Middle frontal gyrus (tissue), 1 donor: ENCODE data around the gene EEF1AKMT4.
A peak's percentile ranks its signal among the peaks of the same experiment; 100 is the strongest.

Experiments used
- DNase-seq: peaks from one replicate; pipeline ENCODE4 v3.0.0-alpha.2; 2015; ENCODE audit warnings: low spot score; ENCODE audit errors: extremely low spot score

The EEF1AKMT4 gene

GRCh38 chr3:184298759-184299487, 49.5 kb downstream of the EEF1AKMT4 start, which contains the start of gene PSMD2:
PSMD2 (plus strand) TSS chr3:184299241; CDS start chr3:184299267, 26 bp downstream.
- peak; percentile 88 for DNase-seq

- DNase-seq, result no peak
These were observed 50.3 kb downstream of the EEF1AKMT4 start for GRCh38 chr3:184299488-184300377.

GRCh38 chr3:184300378-184300720, 50.9 kb downstream of the EEF1AKMT4 start:
- DNase-seq, result no peak

GRCh38 chr3:184305577-184305976, 56.1 kb downstream of the EEF1AKMT4 start:
- DNase-seq, result no peak

GRCh38 chr3:184306341-184306972, 57.0 kb downstream of the EEF1AKMT4 start:
- DNase-seq, result no peak

- no peak for DNase-seq
These were observed 58.4 kb downstream of the EEF1AKMT4 start for GRCh38 chr3:184307915-184308314.
